Fibroblast of pulmonary artery (primary cell): ENCODE measurements around the gene REN.

Source experiments
- DNase-seq: peaks from one replicate; pipeline ENCODE4 v3.0.0-alpha.2; 2010; ENCODE audit warnings: low read depth
- H3K4me3 ChIP-seq: replicated peaks from 2 replicates; pipeline ENCODE4 v1.5.1; 2011; ENCODE audit warnings: low read depth, mild to moderate bottlenecking, control low read depth, low read length, moderate library complexity
- CTCF ChIP-seq: IDR thresholded peaks from 2 replicates; pipeline ENCODE4 v1.5.1; 2011; ENCODE audit warnings: mild to moderate bottlenecking, control low read depth, low read length, inconsistent platforms; ENCODE audit errors: missing control alignments

REN gene

GRCh38 chr1:204192046-204192445, 25.9 kb upstream of the REN start:
- TF ChIP-seq CTCF = no peak

GRCh38 chr1:204191456-204191855, 25.3 kb upstream of the REN start:
- no peak for TF ChIP-seq CTCF
- no peak overlapping the region for H3K4me3 ChIP-seq
- no peak for DNase-seq

More at GRCh38 chr1:204192046-204192445, 25.9 kb upstream of the REN start:
- H3K4me3 ChIP-seq = no peak overlapping the region
- no peak for DNase-seq

- DNase-seq = peak; percentile 64
- H3K4me3 ChIP-seq = no peak overlapping the region
These were observed 24.4 kb upstream of the REN start for GRCh38 chr1:204190212-204191211.

GRCh38 chr1:204188959-204189639, 23.0 kb upstream of the REN start:
- no peak overlapping the region for H3K4me3 ChIP-seq
- no peak for TF ChIP-seq CTCF
- no peak for DNase-seq

More at GRCh38 chr1:204190212-204191211, 24.4 kb upstream of the REN start:
- TF ChIP-seq CTCF = no peak

- DNase-seq = no peak
- no peak for TF ChIP-seq CTCF
- H3K4me3 ChIP-seq = no peak overlapping the region
These were observed 20.5 kb upstream of the REN start for GRCh38 chr1:204186597-204186996.

- H3K4me3 ChIP-seq = no peak overlapping the region
- DNase-seq = no peak
- TF ChIP-seq CTCF = no peak
These were observed 15.0 kb upstream of the REN start for GRCh38 chr1:204181116-204181515.
